GM18951 (cell line): Measurements from ENCODE around the gene INIP.
"Not testable (repeated sequence)": the region's sequence is repeated elsewhere in the genome, so short reads cannot be mapped to it uniquely, and the experiment has no call there.

Experiments
- POLR2A ChIP-seq: IDR thresholded peaks from 4 replicates; pipeline ENCODE4 v1.6.1; 2011; ENCODE audit warnings: mild to moderate bottlenecking; ENCODE audit not compliant: insufficient read length, insufficient read depth; ENCODE audit errors: extremely low read depth
- in situ Hi-C: fragments of 300-500 bp; cut with MboI; formaldehyde crosslinking; loops from one replicate; pipeline ENCODE4 v1.12.0; 2022; ENCODE audit warnings: low sequenced_read_pairs, mixed read lengths, inconsistent platforms; ENCODE audit not compliant: unreplicated experiment

INIP gene

GRCh38 chr9:112752334-112753125, 34.6 kb upstream of the INIP start:
- no peak for TF ChIP-seq POLR2A
- in situ Hi-C loops: no loop called here

DNA sequence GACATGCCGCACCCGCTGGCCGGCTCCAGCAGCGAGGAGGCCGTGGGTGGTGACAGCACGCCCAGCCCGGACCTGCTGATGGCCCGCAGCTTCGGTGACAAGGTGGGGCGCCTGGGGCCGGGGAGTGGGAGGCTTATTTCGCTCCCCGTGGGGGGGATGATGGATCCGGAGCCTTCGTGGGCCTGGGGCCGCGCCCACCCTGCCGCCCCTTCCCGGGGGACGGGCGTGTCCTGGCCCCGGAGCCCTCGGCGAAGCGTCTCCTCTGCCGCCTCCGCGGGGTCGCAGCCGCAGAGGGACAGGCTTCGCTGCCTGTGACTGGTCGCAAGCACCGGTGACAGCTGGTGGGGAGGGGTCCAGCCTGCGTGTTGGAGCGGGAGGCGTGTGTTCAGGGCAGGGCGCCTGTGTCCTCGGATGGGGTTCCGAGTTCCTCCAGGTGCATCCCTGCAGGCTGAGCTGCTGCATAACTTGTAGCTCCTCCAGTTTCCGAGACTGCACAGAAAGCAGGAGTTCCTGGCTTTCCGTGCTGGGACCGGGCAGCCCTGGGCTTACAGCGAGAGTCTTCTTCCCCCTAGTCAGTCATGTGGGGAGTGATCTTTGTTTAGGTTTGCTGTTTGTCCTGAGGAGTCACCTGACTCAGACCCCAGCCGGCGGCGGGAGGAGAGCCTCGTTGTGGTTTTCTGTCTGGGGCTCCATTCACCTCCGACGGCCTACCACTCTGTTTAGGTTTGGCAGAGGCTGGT, 33.3 kb upstream of the INIP start:
- in situ Hi-C loops: no loop called here
- TF ChIP-seq POLR2A: no peak

- in situ Hi-C loops: no loop called here
- no peak for TF ChIP-seq POLR2A
Observed at GRCh38 chr9:112750764-112751055, 32.8 kb upstream of the INIP start.

- peak; percentile 64 for TF ChIP-seq POLR2A
- in situ Hi-C loops: no loop called here
Observed at GRCh38 chr9:112750016-112750763, 32.3 kb upstream of the INIP start, which contains the start of gene SNX30. SNX30 (plus strand) TSS chr9:112750760; CDS start chr9:112751002, 242 bp downstream.

- in situ Hi-C loops: no loop called here
- TF ChIP-seq POLR2A: no peak
Observed at GRCh38 chr9:112747094-112747493, 29.2 kb upstream of the INIP start.

DNA sequence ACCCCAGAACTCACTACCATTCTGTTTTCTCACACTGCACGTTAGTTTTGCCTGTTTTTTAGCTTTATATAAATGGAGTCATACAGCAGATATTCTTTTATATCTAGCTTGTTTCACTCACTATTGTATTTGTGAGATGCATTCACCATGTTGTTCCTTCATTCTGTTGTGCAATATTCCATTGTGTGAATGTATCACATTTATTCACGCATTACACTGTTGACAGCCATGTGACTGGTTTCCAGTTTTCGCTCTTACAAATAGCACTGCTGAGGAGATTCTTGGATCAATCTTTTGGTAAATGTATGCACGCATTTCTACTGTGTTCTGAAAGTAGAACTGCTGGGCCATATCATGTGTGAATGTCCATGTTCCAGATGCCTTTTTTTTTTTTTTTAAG, 26.3 kb upstream of the INIP start:
- TF ChIP-seq POLR2A: no peak
- in situ Hi-C loops: no loop called here

GRCh38 chr9:112743216-112743836, 25.4 kb upstream of the INIP start:
- no peak for TF ChIP-seq POLR2A
- in situ Hi-C loops: no loop called here

DNA sequence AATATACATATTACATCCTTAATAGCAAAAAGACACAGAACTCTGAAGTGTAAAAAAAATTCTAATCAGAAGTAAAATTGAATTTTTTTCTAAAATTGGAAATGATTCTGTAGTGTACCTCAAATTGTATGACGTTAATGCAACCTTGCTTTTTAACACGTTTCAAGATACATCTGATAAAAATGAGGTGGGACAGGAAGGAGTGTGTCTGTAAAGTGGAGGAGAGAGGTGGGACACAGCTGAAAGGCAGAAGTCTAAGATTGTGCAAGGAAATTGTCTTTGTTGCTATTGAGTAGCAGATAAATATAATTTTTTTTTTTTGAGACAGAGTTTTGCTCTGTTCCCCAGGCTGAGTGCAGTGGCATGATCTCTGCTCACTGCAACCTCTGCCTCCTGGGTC, 17.0 kb upstream of the INIP start:
- in situ Hi-C loops: no loop called here
- no peak for TF ChIP-seq POLR2A

- TF ChIP-seq POLR2A: no peak
- in situ Hi-C loops: no loop called here
Observed at GRCh38 chr9:112731971-112732370, 14.1 kb upstream of the INIP start.

- TF ChIP-seq POLR2A: no peak
- in situ Hi-C loops: no loop called here
Observed at GRCh38 chr9:112728401-112728800, 10.5 kb upstream of the INIP start.

- in situ Hi-C loops: no loop called here
Observed at GRCh38 chr9:112726428-112726827, 8.5 kb upstream of the INIP start.

GRCh38 chr9:112725961-112726360, 8.0 kb upstream of the INIP start:
- no peak for TF ChIP-seq POLR2A
- in situ Hi-C loops: no loop called here

More at GRCh38 chr9:112726428-112726827, 8.5 kb upstream of the INIP start:
- TF ChIP-seq POLR2A: no peak

GRCh38 chr9:112722749-112723148, 4.8 kb upstream of the INIP start:
- in situ Hi-C loops: not testable (repeated sequence)
